IgD-negative memory B cell (primary cell): ENCODE data around the gene SHMT1. TPM values are rescaled to one million over a fixed set of nuclear protein-coding genes. Genes with fewer than 3 reads are reported as not detected.
"Not testable (repeated sequence)": the region's sequence is repeated elsewhere in the genome, so short reads cannot be mapped to it uniquely, and the experiment has no call there.

Experiments used
- H3K27ac Mint-ChIP-seq, 3 donors: one replicate each; pipeline ENCODE4 v1.8.0; 2020 to 2022; ENCODE audit warnings: mild to moderate bottlenecking in 3 of 3, mixed read lengths in 3 of 3, moderate library complexity in 1 of 3
- H3K27me3 Mint-ChIP-seq: one replicate; pipeline ENCODE4 v1.8.0; 2021; ENCODE audit warnings: mixed read lengths
- H3K36me3 Mint-ChIP-seq: one replicate; pipeline ENCODE4 v1.8.0; 2020; ENCODE audit warnings: mild to moderate bottlenecking, mixed read lengths
- H3K4me1 Mint-ChIP-seq, 3 donors: one replicate each; pipeline ENCODE4 v1.8.0; 2020 to 2022; ENCODE audit warnings: mixed read lengths in 3 of 3, mild to moderate bottlenecking in 1 of 3
- H3K4me3 Mint-ChIP-seq, 4 donors: one replicate each; pipeline ENCODE4 v1.8.0; 2020 to 2022; ENCODE audit warnings: mild to moderate bottlenecking in 4 of 4, mixed read lengths in 4 of 4, moderate library complexity in 3 of 4
- H3K9me3 Mint-ChIP-seq, 3 donors: one replicate each; pipeline ENCODE4 v1.8.0; 2020 to 2021; ENCODE audit warnings: mixed read lengths in 3 of 3, mild to moderate bottlenecking in 1 of 3
- polyA plus RNA-seq: library from polyadenylated mRNA; unstranded; fragments of 300-500 nt; fragmentation: Illumina TruSeq; gene quantifications from one replicate; pipeline ENCODE4 v1.2.3, GENCODE V29; 2021

The SHMT1 gene
- polyA plus RNA-seq, 1 donor from 2014 or later, result 18.9 TPM

DNA sequence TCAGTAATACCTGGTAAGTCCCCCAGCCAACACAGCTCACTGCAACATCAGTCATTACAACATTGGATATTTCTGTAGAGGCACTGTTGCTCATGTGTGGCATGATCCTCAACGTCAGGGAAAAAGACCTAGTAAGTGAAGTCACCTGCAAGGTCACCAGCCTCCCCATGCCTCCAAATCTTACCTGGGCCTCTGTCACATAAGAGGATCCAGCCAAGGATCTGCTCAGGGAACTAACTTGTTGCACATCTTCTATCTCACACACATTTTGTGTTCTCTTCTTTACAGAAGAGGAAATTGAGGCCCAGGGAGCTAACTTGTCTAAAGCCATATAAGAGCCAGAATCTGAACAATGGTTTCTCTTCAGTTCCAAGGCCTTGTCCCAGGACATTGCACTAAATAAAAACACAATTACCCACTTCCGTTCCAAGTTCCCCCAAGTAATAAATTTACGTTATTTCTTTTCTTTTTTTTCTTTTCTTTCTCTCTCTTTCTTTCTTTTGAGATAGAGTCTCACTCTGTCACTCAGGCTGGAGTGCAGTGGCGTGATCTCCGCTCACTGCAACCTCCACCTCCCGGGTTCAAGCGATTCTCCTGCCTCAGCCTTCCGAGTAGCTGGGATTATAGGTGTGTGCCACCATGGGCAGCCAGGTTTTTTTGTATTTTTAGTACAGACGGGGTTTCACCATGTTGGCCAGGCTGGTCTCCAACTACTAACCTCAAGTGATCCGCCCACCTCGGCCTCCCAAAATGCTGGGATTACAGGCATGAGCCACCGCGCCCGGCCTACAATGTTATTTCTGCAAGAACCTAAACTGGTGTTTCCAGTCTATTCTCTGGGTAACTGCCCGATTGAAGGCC lies 1.3 kb downstream of the SHMT1 start:
- Mint-ChIP-seq H3K27ac (peak overlapping the region in 2 of 3 donors; percentile 18 to 53), H3K27me3 (no peaks in the 10 kb centered on the region), H3K36me3 (no peaks in the 10 kb centered on the region), H3K9me3 (no peaks in the 10 kb centered on the region), H3K4me1 (peaks cover 8 to 19% (median 17%) of the 10 kb centered on the region in 3 donors), H3K4me3 (peak overlapping the region; percentile 88 to 97 (median 90))

DNA sequence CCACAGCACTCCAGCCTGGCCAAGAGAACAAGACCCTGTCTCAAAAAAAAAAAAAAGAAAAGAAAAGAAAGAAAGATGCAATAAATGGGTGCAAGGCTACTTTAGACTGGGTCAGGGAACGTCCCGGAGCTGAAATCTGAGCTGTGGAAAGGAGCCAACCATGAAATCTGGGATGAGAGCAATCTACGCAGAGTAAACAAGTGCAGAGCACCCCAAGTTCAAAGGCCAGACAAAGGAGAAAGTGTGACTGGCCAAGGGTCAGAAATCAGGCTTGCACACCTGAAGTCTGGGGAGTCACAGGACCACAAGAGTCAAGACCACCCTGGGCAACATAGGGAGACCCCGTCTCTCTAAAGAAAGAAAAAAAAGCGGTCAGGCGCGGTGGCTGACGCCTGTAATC lies 2.8 kb downstream of the SHMT1 start:
- Mint-ChIP-seq H3K4me3 (peak overlapping the region in 2 of 4 donors; percentile 7 to 14), H3K36me3 (no peaks in the 10 kb centered on the region), H3K9me3 (no peaks in the 10 kb centered on the region), H3K4me1 (peaks cover 8 to 19% (median 17%) of the 10 kb centered on the region in 3 donors), H3K27me3 (no peaks in the 10 kb centered on the region), H3K27ac (no peak overlapping the region)

DNA sequence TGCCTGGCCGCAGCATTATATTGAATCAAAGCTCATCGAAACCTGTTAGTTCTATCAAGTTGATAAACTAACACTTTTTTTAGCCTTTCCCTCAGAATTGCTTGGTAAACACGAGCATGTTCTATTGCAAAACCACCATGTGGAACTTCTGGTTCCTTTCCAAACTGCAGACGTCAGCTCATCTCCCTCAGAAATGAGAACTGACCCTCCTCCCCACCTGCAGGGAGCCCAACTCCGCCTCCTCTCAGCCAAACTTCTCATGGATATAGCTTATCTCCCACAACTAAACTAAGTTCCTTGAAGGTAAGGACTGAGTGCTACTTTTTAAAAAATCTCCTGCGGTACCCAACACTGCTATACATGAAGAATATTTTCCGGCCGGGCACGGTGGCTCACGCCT lies 6.7 kb downstream of the SHMT1 start:
- H3K9me3 Mint-ChIP-seq, result no peaks in the 10 kb centered on the region
- H3K4me1 Mint-ChIP-seq, result peaks cover 0 to 3% (median 2%) of the 10 kb centered on the region in 3 donors
- peaks cover 5% of the 10 kb centered on the region for H3K36me3 Mint-ChIP-seq
- H3K27ac Mint-ChIP-seq, result no peak overlapping the region
- no peaks in the 10 kb centered on the region for H3K27me3 Mint-ChIP-seq
- H3K4me3 Mint-ChIP-seq, result no peak overlapping the region

DNA sequence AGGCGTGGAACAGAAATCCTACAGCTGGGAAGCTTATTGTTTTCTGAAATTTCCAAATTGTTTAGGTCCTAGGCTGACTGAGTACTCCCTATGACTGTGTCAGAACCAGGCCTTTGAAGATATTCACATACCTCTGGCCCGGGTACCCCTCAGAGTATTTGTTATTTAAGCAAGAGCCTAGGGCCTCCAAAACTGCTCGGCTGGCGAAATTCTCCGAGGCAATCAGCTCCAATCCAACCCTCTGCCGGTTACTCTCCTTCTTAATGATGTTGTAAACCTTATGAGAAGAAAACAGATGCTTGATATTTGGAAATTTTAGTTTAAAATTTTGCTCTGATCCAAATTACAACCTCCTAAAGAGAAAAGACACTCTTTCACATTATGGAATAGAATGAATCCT lies 9.8 kb downstream of the SHMT1 start:
- Mint-ChIP-seq H3K4me1 (no peaks in the 10 kb centered on the region), H3K9me3 (no peaks in the 10 kb centered on the region), H3K4me3 (no peak overlapping the region), H3K36me3 (peaks cover 5% of the 10 kb centered on the region), H3K27ac (no peak overlapping the region), H3K27me3 (no peaks in the 10 kb centered on the region)

DNA sequence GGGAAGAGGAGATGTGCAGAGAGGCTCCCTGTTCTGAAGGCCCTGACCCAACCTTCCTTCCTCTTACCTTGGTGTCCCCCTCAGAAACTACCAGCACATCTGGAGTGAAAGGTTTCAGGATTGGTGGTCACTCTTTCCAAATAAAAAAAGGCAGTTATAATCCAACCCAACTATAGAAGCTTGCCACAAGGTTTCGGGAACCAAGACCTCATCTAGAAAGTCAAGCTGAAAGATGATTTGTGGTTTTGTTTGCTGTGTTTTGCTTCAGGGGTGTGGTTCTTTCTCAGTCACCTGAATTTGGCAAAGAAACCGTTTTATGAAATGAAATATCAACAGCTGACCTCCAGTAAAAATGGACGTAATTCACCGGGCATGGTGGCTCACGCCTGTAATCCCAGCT lies 19.3 kb downstream of the SHMT1 start:
- peak overlapping the region in 1 of 4 donors; percentile 52 for H3K4me3 Mint-ChIP-seq
- peaks cover under 1% of the 10 kb centered on the region for H3K36me3 Mint-ChIP-seq
- H3K9me3 Mint-ChIP-seq, result no peaks in the 10 kb centered on the region
- no peaks in the 10 kb centered on the region for H3K27me3 Mint-ChIP-seq
- H3K27ac Mint-ChIP-seq, result no peak overlapping the region
- peaks cover 0 to 2% (median 0%) of the 10 kb centered on the region in 3 donors for H3K4me1 Mint-ChIP-seq

DNA sequence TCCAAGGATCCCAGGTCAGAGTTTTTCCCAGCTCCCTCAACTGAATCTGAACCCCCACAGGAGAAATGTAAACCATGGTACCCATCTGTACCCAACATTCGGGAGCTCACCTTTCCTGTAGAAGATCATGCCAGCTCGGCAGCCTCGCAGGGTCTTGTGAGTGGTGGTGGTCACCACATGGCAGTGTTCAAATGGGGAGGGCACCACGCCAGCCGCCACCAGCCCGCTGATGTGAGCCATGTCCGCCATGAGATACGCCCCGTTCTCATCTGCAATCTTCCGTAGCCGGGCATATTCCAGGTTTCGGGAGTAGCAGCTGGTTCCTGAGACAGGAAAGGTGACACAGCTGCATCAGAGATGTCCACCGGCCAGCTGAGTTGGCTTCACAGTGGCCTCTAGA lies 23.4 kb downstream of the SHMT1 start:
- Mint-ChIP-seq H3K4me3 (no peak overlapping the region), H3K9me3 (no peaks in the 10 kb centered on the region), H3K27ac (no peak overlapping the region), H3K27me3 (no peaks in the 10 kb centered on the region), H3K36me3 (peaks cover 5% of the 10 kb centered on the region), H3K4me1 (peaks cover 0 to 2% (median 0%) of the 10 kb centered on the region in 3 donors)

DNA sequence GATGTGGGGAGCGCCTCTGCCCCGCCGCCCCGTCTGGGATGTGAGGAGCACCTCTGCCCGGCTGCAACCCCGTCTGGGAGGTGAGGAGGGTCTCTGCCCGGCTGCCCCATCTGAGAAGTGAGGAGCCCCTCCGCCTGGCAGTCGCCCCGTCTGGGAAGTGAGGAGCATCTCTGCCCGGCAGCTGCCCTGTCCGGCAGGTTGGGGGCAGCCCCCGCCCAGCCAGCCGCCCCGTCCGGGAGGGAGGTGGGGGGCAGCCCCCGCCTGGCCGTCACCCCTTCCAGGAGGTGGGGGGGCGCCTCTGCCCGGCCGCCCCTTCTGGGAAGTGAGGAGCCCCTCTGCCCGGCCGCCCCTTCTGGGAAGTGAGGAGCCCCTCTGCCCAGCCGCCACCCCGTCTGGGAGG lies 25.2 kb downstream of the SHMT1 start:
- not testable (repeated sequence) for H3K9me3 Mint-ChIP-seq, H3K27ac Mint-ChIP-seq, H3K27me3 Mint-ChIP-seq, H3K4me3 Mint-ChIP-seq, H3K4me1 Mint-ChIP-seq, H3K36me3 Mint-ChIP-seq

DNA sequence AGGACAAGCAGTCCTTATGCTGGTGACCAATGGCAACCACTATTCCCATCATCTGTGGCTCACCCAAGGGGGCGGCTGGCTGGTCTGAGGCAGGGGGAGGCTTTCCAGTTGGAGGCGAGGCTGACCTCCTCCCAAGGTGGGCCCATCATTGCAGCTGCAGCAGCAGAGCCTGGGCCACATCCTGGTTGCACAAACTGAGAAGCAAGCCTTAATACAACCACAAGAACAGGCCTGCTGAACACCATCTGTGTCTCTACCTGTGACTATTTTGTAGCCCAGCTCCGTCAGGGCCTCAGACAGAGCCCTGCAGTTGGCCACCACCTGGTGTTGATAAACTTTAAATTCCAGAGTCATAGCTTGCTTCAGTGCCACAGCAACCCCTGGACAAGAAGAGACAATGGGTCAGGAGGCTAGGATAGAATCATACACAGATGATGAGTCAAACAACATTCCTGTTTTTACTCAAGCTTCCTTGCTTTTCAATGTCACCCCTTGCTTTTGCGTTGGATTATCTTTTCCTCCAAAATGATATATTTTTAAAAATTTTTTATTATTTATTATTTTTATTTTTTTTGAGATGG lies 30.4 kb downstream of the SHMT1 start:
- Mint-ChIP-seq H3K9me3 (no peaks in the 10 kb centered on the region), H3K4me3 (no peak overlapping the region), H3K4me1 (peaks cover 0 to 1% (median 0%) of the 10 kb centered on the region in 3 donors), H3K36me3 (peaks cover 3% of the 10 kb centered on the region), H3K27ac (peak overlapping the region in 1 of 3 donors; percentile 80), H3K27me3 (no peaks in the 10 kb centered on the region)

DNA sequence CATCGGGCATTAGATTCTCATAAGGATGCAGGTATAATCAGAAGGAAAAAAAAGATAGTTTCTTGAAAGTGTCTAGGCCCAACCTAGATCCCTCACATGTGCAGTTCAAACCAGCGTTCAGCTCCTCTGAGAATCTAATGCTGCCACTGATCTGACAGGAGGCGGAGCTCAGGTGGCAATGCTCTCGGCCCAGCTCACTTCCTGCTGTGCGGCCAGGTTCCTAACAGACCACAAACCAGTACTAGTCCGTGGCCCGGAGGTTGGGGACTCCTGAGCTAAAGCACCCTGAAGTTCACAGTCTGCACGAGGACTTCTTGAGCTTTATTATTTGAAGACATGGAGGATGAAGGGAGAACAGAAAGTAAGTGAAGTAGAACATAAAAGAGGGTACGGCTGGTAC lies 31.5 kb downstream of the SHMT1 start:
- H3K9me3 Mint-ChIP-seq, result no peaks in the 10 kb centered on the region
- no peaks in the 10 kb centered on the region for H3K27me3 Mint-ChIP-seq
- peak overlapping the region in 2 of 3 donors; percentile 6 to 76 for H3K27ac Mint-ChIP-seq
- peaks cover 3% of the 10 kb centered on the region for H3K36me3 Mint-ChIP-seq
- H3K4me1 Mint-ChIP-seq, result peaks cover 0 to 3% (median 0%) of the 10 kb centered on the region in 3 donors
- peak overlapping the region in 1 of 4 donors; percentile 54 for H3K4me3 Mint-ChIP-seq

DNA sequence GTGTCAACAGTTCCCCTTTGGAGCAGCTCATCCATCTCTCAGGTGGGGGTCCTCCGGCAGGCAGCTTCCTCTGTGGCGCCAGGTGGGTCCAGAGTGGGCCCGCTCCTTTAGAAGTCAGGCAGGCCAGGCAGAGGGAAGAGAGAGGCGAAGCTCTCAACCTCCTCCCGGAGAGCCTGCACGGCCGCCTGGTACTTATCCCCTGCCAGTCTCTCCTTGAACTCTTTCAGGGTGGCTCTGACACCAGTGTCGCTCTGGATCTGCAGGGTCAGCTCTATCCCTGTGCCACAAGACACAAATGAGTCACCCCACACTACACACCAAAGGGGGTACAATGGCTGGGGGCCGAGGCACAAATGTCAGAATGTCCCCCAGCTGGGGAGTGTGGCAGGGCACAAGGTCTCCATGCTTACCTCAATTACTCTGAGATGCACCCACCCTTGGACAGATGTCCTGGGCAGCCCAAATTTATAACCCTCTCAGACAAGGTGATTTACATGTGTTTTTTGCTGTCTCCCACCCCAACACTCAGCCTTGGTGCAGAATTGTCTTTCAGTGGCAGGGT lies 34.6 kb downstream of the SHMT1 start:
- H3K9me3 Mint-ChIP-seq, result no peaks in the 10 kb centered on the region
- no peak overlapping the region for H3K4me3 Mint-ChIP-seq
- H3K27ac Mint-ChIP-seq, result no peak overlapping the region
- H3K27me3 Mint-ChIP-seq, result no peaks in the 10 kb centered on the region
- peaks cover 10 to 16% (median 11%) of the 10 kb centered on the region in 3 donors for H3K4me1 Mint-ChIP-seq
- H3K36me3 Mint-ChIP-seq, result peaks cover 1% of the 10 kb centered on the region

DNA sequence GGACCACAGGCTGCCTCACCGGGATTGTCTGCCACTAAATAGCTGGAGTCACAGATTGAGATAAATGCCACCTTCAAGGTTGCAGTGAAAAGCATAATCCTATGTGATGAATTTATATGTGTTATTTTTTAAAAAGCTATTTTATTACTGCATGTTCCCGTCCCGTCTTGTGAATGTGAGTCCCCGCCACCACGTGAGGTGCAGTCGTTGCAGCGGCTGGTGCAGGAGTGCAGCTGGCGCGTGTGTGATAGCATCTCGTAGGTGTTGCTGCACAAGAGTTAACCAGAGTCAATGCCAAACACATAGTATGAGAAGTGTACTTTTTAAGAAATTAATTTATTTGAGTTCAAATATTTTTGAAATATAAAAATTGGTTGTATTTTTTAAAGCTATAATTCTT lies 35.8 kb downstream of the SHMT1 start:
- peaks cover 10 to 15% (median 11%) of the 10 kb centered on the region in 3 donors for H3K4me1 Mint-ChIP-seq
- H3K36me3 Mint-ChIP-seq, result peaks cover 1% of the 10 kb centered on the region
- H3K27me3 Mint-ChIP-seq, result no peaks in the 10 kb centered on the region
- peak overlapping the region in 1 of 3 donors; percentile 74 for H3K27ac Mint-ChIP-seq
- H3K4me3 Mint-ChIP-seq, result no peak overlapping the region
- no peaks in the 10 kb centered on the region for H3K9me3 Mint-ChIP-seq

DNA sequence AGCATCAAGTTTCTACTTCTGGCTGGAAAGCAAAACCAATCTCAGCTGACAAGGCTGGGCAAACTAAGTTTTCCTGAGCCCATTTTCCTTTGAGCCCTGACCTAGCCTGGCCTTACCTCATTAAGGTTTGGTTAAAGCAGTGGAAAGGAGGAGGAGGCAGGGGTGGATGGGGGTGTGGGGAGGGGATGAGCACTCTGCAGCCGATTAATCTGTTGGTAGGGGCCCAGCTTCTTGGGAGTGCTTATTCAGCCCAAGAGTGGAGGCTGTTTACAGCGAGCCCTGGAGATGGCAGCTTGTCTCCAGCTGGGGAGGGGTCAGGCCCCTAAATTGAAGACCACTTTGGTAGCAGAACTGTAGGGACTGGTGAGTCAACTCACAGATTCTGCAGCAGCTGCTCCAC lies 36.3 kb downstream of the SHMT1 start:
- no peak overlapping the region for H3K27ac Mint-ChIP-seq
- peaks cover 1% of the 10 kb centered on the region for H3K36me3 Mint-ChIP-seq
- H3K27me3 Mint-ChIP-seq, result no peaks in the 10 kb centered on the region
- H3K9me3 Mint-ChIP-seq, result no peaks in the 10 kb centered on the region
- H3K4me3 Mint-ChIP-seq, result no peak overlapping the region
- peaks cover 10 to 15% (median 11%) of the 10 kb centered on the region in 3 donors for H3K4me1 Mint-ChIP-seq

DNA sequence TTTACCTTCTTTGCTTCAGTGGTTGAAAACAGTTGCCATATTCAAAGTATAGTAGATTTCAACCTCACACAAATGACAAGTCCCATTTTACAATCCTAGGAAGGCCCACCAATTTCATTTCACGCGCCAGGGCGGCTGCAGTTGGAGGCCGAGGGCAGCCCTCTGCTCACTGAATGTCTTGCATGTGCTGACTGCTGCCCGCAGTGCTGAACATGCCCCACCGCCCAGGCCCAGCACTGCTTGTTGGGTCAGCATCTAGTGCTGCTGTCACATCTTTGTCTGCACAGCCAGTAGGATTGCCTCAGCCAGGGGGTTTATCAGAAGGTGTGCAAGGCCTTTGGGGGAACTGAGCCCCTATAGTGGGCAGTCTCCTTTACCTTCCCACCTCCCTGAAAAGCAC lies 36.8 kb downstream of the SHMT1 start:
- Mint-ChIP-seq H3K36me3 (peaks cover 3% of the 10 kb centered on the region), H3K4me3 (no peak overlapping the region), H3K27ac (peak overlapping the region in 2 of 3 donors; percentile 35 to 53)

DNA sequence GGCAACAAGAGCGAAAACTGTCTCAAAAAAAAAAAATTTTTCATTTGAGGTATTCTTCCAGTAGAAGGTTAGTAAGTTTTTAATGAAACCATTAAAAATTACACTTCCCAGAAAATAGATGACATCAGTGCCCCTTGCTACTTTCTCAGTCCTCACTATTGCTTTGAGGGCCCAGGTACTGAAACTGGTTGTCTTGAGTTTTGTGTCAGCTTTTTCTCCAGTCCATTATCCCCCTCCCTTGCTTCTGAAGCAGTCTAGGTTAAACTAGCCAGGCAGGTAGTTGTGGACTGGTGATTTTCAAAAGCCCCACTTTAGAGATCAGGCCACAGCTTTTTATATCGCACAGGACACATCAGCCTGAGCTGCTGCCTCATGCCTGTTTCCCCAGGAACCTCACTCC lies 37.3 kb downstream of the SHMT1 start:
- H3K4me3 Mint-ChIP-seq, result no peak overlapping the region
- H3K4me1 Mint-ChIP-seq, result peaks cover 10 to 21% (median 11%) of the 10 kb centered on the region in 3 donors
- H3K36me3 Mint-ChIP-seq, result peaks cover 3% of the 10 kb centered on the region
- peak overlapping the region in 1 of 3 donors; percentile 35 for H3K27ac Mint-ChIP-seq
- H3K9me3 Mint-ChIP-seq, result no peaks in the 10 kb centered on the region
- H3K27me3 Mint-ChIP-seq, result no peaks in the 10 kb centered on the region

More for the DNA sequence above, 36.8 kb downstream of the SHMT1 start:
- Mint-ChIP-seq H3K4me1 (peaks cover 10 to 18% (median 11%) of the 10 kb centered on the region in 3 donors), H3K27me3 (no peaks in the 10 kb centered on the region), H3K9me3 (no peaks in the 10 kb centered on the region)
